Measurements from ENCODE around the gene TMC7.
"Not testable (repeated sequence)": the region's sequence is repeated elsewhere in the genome, so short reads cannot be mapped to it uniquely, and the experiment has no call there.

The TMC7 gene

GRCh38 chr16:18945233-18945632, 38.5 kb upstream of the TMC7 start:
- H3K9me3 ChIP-seq (ENCODE audit: control extremely low read depth in 1 of 5, control insufficient read depth in 4 of 5, insufficient read depth in 2 of 5, low read depth in 1 of 5, low read length in 4 of 5) = no peaks in the 10 kb centered on the region
- H3K27me3 ChIP-seq (replicated peaks in 2 of 5; ENCODE audit: control insufficient read depth in 4 of 5, insufficient read depth in 5 of 5, low read length in 4 of 5) = no peaks in the 10 kb centered on the region
- 89% methylated on average over 6 of the region's 7 CpGs for WGBS (ENCODE audit: insufficient coverage)
- DNase-seq = no peak
- POLR2A ChIA-PET = interaction anchor here (1.2 kb wide), 1 partner anchor 18 kb away, joined by 4 read pairs; no protein-coding TSS in a partner anchor
- H3K4me3 ChIP-seq (ENCODE audit: control insufficient read depth in 1 of 7, extremely low read depth in 1 of 7, insufficient read depth in 4 of 7, low read depth in 2 of 7, low read length in 6 of 7) = no peak overlapping the region
- H3K4me1 ChIP-seq (ENCODE audit: control extremely low read depth in 1 of 4, control insufficient read depth in 4 of 4, insufficient read depth in 4 of 4, low read length in 3 of 4) = peaks cover 0 to 6% (median 4%) of the 10 kb centered on the region in 4 experiments
- no peaks in the 10 kb centered on the region for H3K36me3 ChIP-seq (ENCODE audit: control insufficient read depth in 4 of 4, insufficient read depth in 4 of 4, low read length in 3 of 4)
- no peak overlapping the region for H3K27ac ChIP-seq (ENCODE audit: insufficient read depth in 1 of 2, low read depth in 1 of 2, low read length in 2 of 2, poor library complexity in 1 of 2, severe bottlenecking in 2 of 2)
- CTCF ChIA-PET = interaction anchor here (0.8 to 1.5 kb wide), 6 partner anchors 8 to 24 kb away, joined by 3 to 4 read pairs (median 4); no protein-coding TSS in a partner anchor

GRCh38 chr16:18948372-18949020, 35.2 kb upstream of the TMC7 start:
- Histone ChIP-seq H3K4me3 (ENCODE audit: control insufficient read depth in 1 of 7, extremely low read depth in 1 of 7, insufficient read depth in 4 of 7, low read depth in 2 of 7, low read length in 6 of 7) (no peak overlapping the region), H3K9me3 (ENCODE audit: control extremely low read depth in 1 of 5, control insufficient read depth in 4 of 5, insufficient read depth in 2 of 5, low read depth in 1 of 5, low read length in 4 of 5) (no peaks in the 10 kb centered on the region), H3K4me1 (ENCODE audit: control extremely low read depth in 1 of 4, control insufficient read depth in 4 of 4, insufficient read depth in 4 of 4, low read length in 3 of 4) (peaks cover 0 to 6% (median 4%) of the 10 kb centered on the region in 4 experiments), H3K27ac (ENCODE audit: insufficient read depth in 1 of 2, low read depth in 1 of 2, low read length in 2 of 2, poor library complexity in 1 of 2, severe bottlenecking in 2 of 2) (no peak overlapping the region), H3K27me3 (replicated peaks in 2 of 5; ENCODE audit: control insufficient read depth in 4 of 5, insufficient read depth in 5 of 5, low read length in 4 of 5) (no peaks in the 10 kb centered on the region), H3K36me3 (ENCODE audit: control insufficient read depth in 4 of 4, insufficient read depth in 4 of 4, low read length in 3 of 4) (no peaks in the 10 kb centered on the region)
- POLR2A ChIA-PET = no interaction called here
- CTCF ChIA-PET = no interaction called here
- 97% methylated on average over 6 of the region's 9 CpGs for WGBS (ENCODE audit: insufficient coverage)
- DNase-seq = no peak

- 100% methylated on average over 2 of the region's 11 CpGs for WGBS (ENCODE audit: insufficient coverage)
- H3K9me3 ChIP-seq (ENCODE audit: control extremely low read depth in 1 of 5, control insufficient read depth in 4 of 5, insufficient read depth in 2 of 5, low read depth in 1 of 5, low read length in 4 of 5) = no peaks in the 10 kb centered on the region
- no peak overlapping the region for H3K27ac ChIP-seq (ENCODE audit: insufficient read depth in 1 of 2, low read depth in 1 of 2, low read length in 2 of 2, poor library complexity in 1 of 2, severe bottlenecking in 2 of 2)
- ChIA-PET CTCF (no interaction called here), POLR2A (no interaction called here)
- H3K36me3 ChIP-seq (ENCODE audit: control insufficient read depth in 4 of 4, insufficient read depth in 4 of 4, low read length in 3 of 4) = no peaks in the 10 kb centered on the region
- H3K4me1 ChIP-seq (ENCODE audit: control extremely low read depth in 1 of 4, control insufficient read depth in 4 of 4, insufficient read depth in 4 of 4, low read length in 3 of 4) = peaks cover 0 to 6% (median 4%) of the 10 kb centered on the region in 4 experiments
- H3K27me3 ChIP-seq (replicated peaks in 2 of 5; ENCODE audit: control insufficient read depth in 4 of 5, insufficient read depth in 5 of 5, low read length in 4 of 5) = no peaks in the 10 kb centered on the region
- no peak overlapping the region for H3K4me3 ChIP-seq (ENCODE audit: control insufficient read depth in 1 of 7, extremely low read depth in 1 of 7, insufficient read depth in 4 of 7, low read depth in 2 of 7, low read length in 6 of 7)
- DNase-seq = no peak
Observed at GRCh38 chr16:18950469-18951185, 33.1 kb upstream of the TMC7 start.

GRCh38 chr16:18953547-18953946, 30.2 kb upstream of the TMC7 start:
- DNase-seq = no peak
- ChIA-PET POLR2A (no interaction called here), CTCF (interaction anchor here (1.5 kb wide), 1 partner anchor 16 kb away, joined by 5 read pairs; no protein-coding TSS in a partner anchor)
- H3K27me3 ChIP-seq (replicated peaks in 2 of 5; ENCODE audit: control insufficient read depth in 4 of 5, insufficient read depth in 5 of 5, low read length in 4 of 5) = no peaks in the 10 kb centered on the region
- peaks cover 0 to 3% (median 0%) of the 10 kb centered on the region in 4 experiments for H3K4me1 ChIP-seq (ENCODE audit: control extremely low read depth in 1 of 4, control insufficient read depth in 4 of 4, insufficient read depth in 4 of 4, low read length in 3 of 4)
- H3K9me3 ChIP-seq (ENCODE audit: control extremely low read depth in 1 of 5, control insufficient read depth in 4 of 5, insufficient read depth in 2 of 5, low read depth in 1 of 5, low read length in 4 of 5) = no peaks in the 10 kb centered on the region
- no peak overlapping the region for H3K27ac ChIP-seq (ENCODE audit: insufficient read depth in 1 of 2, low read depth in 1 of 2, low read length in 2 of 2, poor library complexity in 1 of 2, severe bottlenecking in 2 of 2)
- H3K4me3 ChIP-seq (ENCODE audit: control insufficient read depth in 1 of 7, extremely low read depth in 1 of 7, insufficient read depth in 4 of 7, low read depth in 2 of 7, low read length in 6 of 7) = no peak overlapping the region
- no peaks in the 10 kb centered on the region for H3K36me3 ChIP-seq (ENCODE audit: control insufficient read depth in 4 of 4, insufficient read depth in 4 of 4, low read length in 3 of 4)

GRCh38 chr16:18955874-18956580, 27.7 kb upstream of the TMC7 start:
- H3K36me3 ChIP-seq (ENCODE audit: control insufficient read depth in 4 of 4, insufficient read depth in 4 of 4, low read length in 3 of 4); H3K27me3 ChIP-seq (replicated peaks in 2 of 5; ENCODE audit: control insufficient read depth in 4 of 5, insufficient read depth in 5 of 5, low read length in 4 of 5); H3K4me1 ChIP-seq (ENCODE audit: control extremely low read depth in 1 of 4, control insufficient read depth in 4 of 4, insufficient read depth in 4 of 4, low read length in 3 of 4); H3K9me3 ChIP-seq (ENCODE audit: control extremely low read depth in 1 of 5, control insufficient read depth in 4 of 5, insufficient read depth in 2 of 5, low read depth in 1 of 5, low read length in 4 of 5); POLR2A ChIA-PET; H3K27ac ChIP-seq (ENCODE audit: insufficient read depth in 1 of 2, low read depth in 1 of 2, low read length in 2 of 2, poor library complexity in 1 of 2, severe bottlenecking in 2 of 2): not testable (repeated sequence)
- H3K4me3 ChIP-seq (ENCODE audit: control insufficient read depth in 1 of 7, extremely low read depth in 1 of 7, insufficient read depth in 4 of 7, low read depth in 2 of 7, low read length in 6 of 7) = peak overlapping the region in 2 of 7 experiments; percentile 26 to 48
- CTCF ChIA-PET = interaction anchor here (1.0 kb wide), 1 partner anchor 10 kb away, joined by 5 read pairs; no protein-coding TSS in a partner anchor
- WGBS (ENCODE audit: insufficient coverage) = 25% methylated on average over 12 of the region's 21 CpGs
- DNase-seq = peak in 2 of 3 donors; percentile 60 to 79

- DNase-seq; H3K27ac ChIP-seq (ENCODE audit: insufficient read depth in 1 of 2, low read depth in 1 of 2, low read length in 2 of 2, poor library complexity in 1 of 2, severe bottlenecking in 2 of 2); H3K27me3 ChIP-seq (replicated peaks in 2 of 5; ENCODE audit: control insufficient read depth in 4 of 5, insufficient read depth in 5 of 5, low read length in 4 of 5); POLR2A ChIA-PET; H3K9me3 ChIP-seq (ENCODE audit: control extremely low read depth in 1 of 5, control insufficient read depth in 4 of 5, insufficient read depth in 2 of 5, low read depth in 1 of 5, low read length in 4 of 5); H3K36me3 ChIP-seq (ENCODE audit: control insufficient read depth in 4 of 4, insufficient read depth in 4 of 4, low read length in 3 of 4); H3K4me1 ChIP-seq (ENCODE audit: control extremely low read depth in 1 of 4, control insufficient read depth in 4 of 4, insufficient read depth in 4 of 4, low read length in 3 of 4): not testable (repeated sequence)
- peak overlapping the region in 2 of 7 experiments; percentile 6 to 48 for H3K4me3 ChIP-seq (ENCODE audit: control insufficient read depth in 1 of 7, extremely low read depth in 1 of 7, insufficient read depth in 4 of 7, low read depth in 2 of 7, low read length in 6 of 7)
- CTCF ChIA-PET = interaction anchor here (1.0 kb wide), 1 partner anchor 11 kb away, joined by 5 read pairs; no protein-coding TSS in a partner anchor
- WGBS (ENCODE audit: insufficient coverage) = no CpG with 5 or more reads among the region's 6 CpGs
Observed at GRCh38 chr16:18956658-18957241, 27.0 kb upstream of the TMC7 start.

Measured in common myeloid progenitor, CD34-positive (primary cell).